NCI-H1417 treated with DMSO at 0.1 percent for 48 hours (cell line): Measurements from ENCODE around the gene GRIP2.
"Not testable (repeated sequence)": the region's sequence is repeated elsewhere in the genome, so short reads cannot be mapped to it uniquely, and the experiment has no call there.

Source experiments
- DNase-seq: peaks from one replicate; lab custom pipeline; 2025; lab: John Stamatoyannopoulos, UW

The GRIP2 gene

DNA sequence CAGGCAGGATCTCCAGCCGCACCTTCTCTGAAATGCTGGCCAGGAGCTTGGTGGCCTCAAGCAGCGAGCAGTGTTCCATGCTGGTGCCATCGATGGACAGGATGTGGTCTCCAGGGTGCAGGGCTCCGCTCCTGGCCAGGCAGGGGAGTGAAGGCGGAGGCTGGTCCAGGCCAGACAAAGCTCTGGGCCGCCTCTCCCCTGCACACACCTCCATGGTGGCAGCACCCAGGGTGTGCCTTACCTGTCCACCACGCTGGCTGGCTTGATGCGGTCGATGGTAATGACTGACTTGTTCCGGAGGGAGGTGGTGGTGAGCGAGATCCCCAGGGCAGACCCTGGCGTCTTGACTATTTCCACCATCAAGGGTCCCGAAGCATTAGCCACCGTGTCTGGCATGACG is 20.0 kb downstream of the GRIP2 start:
- no peak for DNase-seq

DNA sequence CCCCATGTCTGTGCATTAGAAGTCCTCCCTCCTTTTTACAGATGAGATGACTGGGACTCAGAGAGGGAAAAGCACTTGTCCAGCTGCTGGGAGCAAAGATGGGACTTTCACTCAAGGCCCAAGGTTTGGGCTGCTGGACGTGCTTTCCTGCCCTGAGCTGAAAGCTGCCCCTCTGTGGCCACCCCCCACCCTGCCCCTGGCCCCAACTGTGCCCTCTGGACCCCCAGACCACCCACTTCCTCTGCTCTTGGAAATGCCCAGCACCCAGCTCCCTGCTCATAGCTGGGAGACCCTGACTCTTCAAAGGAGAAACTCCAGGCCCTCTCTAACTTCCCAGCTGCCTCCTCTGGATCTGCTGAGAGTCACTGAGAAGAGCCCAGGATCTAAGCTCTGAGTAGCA is 20.7 kb downstream of the GRIP2 start:
- DNase-seq, result no peak

DNA sequence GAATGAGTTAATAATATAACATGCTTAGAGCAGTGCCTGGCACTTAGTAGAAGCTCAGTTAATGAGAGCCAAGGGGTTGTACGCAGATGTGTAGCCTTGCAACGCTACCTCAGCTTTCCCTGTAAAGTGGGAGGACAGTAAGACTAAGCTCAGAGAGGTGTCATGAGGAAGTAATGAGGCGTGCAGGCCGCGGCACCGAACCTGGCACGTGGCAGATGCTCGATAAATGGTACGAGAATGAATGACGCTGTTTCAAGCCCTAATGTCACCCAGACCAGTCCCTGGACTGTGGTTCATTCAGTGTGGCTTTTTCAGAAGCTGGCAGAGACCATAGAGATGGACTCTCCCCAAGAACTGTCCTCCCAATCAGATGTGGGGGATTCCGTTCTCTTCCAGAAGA is 21.2 kb downstream of the GRIP2 start:
- DNase-seq, result no peak

DNA sequence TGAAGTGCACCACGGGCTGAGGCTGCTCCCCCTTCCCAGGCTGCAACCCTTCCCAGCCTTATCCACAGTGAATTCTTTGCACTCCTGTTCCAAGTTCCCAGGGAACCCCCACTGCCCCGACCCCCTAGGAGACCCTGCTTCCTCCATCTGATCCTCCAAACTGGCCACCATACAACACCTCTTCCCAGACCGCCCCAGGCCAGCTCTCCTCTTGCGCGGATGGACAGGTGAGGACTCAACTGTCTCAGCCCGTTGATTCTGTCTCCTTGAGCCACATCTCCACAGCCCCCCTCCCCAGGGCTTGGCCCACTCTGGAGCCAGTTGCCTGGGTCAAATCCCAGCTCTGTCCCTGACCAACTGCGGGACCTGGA is 21.7 kb downstream of the GRIP2 start:
- DNase-seq, result no peak

DNA sequence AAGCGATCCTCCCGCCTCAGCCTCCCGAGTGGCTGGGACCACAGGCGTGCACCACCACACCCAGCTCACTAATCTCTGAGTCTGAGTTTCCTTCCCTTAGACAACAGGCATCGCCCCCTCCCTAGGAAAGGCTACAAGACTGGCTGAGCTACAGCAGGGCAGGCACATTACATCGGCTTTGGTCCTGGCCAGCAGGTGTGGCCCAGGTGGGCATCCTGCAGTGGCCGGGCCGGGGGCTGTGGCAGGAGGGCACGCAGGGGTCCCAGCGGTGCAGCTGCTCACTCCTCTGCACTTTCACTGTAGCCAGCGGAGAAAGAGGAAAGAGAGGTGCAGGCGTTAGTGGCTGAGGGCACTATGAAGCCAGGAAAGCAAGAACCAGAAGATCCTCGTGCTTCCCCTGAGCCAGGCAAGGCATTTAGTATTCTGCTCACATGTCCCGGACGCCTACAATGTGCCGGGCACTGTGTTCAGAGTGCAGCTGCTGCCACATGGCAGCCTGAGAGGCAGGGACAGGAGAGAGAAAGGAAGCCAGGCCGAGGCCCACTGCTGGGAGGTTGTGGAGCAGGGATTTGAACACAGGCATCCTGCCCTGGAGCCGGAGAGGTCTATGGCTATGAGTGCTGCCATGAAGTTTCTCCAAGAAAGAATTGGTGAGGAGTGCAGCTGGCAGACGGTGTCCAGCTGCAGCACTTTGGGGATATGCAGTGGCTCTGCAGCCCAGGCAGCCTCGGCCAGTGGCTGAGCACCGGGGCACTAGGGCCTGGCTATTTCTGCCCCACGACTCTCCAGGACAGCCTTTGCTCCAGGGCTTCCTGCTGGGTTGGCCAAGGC is 22.3 kb downstream of the GRIP2 start:
- no peak for DNase-seq

DNA sequence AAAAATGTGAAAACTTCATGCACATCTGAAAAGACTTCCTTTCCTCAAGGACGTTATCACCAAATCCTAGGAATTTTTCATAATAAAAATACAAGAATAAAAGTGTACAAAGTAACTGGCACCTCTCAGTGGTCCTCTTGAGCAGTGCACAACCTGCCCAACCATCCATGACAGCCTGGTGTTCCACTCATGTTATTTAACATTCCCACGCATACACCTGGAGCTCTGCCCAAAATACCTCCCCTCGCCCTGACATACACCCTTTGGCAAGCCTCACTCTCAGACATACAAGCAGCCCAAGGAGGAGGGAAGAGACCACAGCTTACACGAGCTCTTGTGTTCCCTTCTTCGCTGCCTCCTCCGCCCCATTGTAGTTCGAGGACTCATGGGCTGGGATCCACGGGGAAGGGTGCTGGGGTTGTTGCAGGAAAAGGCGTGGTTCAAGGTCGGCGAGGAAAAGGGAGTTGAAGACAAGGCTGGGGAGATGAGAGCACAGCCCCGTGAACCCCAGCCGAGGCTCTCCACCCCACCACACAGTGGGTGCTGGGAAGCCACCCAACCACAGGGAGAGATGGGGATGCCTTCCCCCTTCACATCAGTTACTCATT is 23.3 kb downstream of the GRIP2 start:
- DNase-seq, result no peak

DNA sequence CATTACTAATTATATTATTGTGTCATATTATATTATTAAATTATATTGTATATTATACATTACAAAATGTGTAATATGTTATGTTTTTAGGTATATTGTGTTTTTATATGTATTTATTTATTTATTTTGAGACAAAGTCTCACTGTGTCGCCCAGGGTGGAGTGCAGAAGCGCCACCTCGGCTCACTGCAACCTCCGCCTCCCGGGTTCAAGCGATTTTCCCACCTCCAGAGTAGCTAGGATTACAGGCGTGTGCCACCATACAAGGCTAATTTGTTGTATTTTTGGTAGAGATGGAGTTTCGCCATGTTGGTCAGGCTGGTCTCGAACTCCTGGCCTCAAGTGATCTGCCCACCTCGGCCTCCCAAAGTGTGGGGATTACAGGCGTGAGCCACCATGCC is 24.6 kb downstream of the GRIP2 start:
- DNase-seq, result not testable (repeated sequence)

DNA sequence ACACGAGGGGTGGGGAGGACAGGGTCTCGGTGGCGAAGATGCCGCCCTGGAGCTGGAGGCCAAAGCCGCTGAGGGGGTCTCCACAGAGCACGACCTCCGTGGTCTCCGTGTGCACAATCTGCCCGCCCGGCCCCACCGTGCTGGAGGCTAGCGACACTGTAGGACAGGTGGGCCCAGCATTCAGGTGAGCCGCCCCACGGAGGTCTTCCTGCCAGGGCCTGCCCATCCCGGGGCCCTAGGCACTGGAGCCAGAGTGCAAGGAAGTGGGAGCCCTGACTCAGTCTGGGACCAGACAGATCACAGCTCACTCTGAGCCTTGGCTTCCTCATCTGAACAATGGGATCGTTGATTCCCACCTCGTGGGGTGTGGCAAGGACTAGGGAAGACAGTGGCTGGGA is 25.8 kb downstream of the GRIP2 start:
- DNase-seq, result no peak

DNA sequence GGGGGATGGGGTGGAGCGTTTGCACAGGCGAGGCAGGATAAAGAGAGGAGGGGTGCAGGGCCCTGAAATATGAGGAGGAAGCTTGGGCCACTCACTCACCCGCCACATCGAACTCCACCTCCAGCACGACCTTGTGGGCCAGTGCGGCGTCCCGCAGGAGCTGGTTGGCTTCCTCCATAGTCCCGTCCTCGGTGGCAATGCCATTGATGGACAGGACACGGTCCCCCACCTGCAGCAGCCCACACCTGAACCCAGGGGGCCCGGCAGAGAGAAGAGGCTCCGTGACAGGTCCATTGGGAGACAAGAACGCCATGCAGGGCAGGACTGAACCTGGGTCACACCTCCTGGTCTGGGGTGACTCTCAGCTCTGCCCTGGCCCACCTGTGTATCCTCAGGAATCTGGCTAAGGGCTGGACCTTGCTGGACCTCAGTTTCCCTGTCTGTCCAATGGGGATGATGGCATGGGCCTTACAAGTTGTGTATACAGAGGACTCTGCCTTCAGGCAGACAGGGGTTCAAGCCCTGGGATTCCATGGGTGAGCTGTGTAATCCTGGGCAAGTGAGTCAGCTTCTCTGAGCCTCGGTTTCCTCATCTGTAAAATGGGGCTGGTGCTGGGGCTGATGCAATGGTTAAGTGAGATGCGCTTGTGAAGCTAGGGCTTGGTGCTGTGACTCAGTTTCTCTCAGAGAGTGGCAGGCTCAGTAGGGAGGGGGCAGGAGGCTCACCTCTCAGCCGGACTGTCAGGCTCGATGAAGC is 26.4 kb downstream of the GRIP2 start:
- no peak for DNase-seq

DNA sequence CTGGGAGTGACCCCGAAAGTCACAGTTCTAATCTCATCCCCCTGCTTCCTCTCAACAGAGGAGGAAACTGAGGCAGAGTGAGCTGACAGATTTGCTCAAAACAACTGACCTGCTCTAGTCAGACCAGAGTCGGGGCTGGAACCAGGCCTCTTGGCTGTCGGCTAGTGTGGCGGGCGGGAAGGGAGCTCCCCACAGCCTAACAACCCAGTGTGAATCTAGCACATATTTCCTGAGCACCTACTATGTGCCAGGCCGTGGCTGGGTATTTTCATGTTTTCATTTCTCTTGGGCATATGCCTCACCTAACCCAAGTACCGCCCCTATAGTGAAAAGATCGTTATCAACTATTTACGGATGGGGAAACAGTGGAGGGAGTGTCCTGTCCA is 27.2 kb downstream of the GRIP2 start:
- no peak for DNase-seq

DNA sequence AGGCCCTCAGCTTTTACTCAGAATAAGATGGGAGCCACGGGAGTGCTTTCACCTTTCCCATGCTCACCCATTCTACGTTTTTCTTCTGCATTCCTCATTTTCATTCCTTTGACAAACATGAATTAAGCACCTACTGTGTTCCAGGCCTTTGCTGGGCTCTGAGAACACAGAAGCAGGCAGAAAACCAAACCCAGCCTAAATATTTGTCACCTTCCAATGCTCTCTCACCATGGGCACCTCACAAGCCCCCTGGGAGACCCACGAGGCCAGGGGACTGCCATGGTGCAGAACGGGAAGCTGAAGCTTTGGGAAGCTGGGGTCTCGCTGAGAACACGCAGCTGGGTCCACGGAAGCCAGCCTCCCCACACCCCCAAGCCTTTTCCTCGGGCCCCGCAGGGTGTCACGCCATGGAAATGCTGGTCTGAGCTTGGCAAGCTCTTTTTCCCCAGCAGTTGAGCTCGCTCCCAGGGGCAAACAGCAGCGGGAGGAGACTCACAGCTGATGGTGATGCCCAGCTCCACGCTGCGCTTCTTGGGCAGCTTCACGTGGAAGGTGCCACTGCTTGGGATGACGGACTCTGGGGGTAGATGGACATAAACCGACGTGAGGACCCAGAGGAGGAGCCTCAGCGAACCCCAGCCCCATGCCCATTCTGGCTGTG is 27.7 kb downstream of the GRIP2 start:
- DNase-seq, result no peak

DNA sequence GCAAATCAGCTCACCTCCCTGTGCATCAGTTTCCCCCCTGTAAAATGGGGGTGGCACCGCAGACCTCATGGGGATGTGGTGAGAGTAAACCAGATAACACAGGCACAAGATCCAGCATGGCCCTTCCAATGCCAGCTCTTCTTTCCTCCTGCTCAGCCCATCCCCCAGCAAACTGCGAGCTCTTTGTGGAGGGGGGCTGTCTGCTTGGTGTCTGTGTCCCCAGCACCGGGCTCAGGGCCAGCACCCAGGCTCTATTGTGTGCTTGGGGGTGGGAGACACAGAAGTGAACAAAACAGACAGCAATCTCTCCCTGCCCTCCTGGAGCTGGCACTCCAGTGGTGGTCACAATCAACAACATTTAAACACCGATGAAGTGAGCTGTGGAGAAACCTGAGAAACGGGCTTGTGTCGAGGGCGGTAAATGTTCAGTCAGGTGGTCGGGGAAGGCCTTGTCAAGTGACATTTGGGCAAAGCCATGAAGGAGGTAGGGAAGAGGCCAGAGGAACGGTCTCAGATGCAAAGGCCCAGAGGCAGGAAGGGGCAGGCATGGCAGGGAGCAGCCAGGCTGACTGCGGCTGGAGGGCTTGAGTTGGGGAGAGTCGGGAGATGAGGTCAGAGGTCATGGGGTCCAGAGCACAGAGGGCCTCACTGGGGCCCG is 28.4 kb downstream of the GRIP2 start:
- DNase-seq, result no peak

DNA sequence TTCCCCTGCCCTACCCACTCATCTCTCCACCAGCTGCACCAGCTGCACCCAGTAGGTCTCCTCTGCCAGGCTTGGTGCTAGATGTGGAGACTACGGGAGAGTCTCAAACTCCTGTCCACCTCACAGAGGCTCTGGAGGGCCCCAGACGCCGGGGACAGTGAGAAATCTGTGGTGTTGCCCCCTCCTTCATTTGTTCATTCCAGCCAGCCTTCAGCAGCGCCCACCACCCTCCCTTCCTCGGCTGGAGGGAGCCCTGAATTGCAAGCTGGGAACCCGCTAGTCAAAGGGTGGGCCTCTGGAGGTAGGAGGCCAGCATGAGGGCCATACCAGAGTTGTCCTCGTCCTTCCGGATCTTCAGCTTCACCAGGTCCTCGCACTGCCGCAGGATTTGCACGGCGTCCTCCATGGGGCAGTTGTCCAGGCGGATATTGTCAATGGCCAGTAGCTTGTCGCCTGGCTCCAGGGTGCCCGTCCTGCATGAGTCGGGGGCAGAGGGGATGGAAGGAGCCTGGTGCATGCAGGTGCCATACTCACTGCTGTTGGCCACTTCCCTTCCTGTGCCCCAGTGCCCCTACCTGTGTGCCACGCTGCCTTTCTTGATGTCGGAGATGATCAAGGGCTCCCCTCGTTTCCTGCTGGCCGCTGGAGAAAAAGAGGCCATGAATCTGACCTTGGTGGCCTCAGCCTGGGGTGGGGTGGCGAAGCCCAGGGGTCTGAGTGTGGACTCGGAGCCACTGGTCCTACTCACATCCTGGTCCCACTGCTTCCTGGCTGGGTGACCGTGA is 29.1 kb downstream of the GRIP2 start:
- no peak for DNase-seq

DNA sequence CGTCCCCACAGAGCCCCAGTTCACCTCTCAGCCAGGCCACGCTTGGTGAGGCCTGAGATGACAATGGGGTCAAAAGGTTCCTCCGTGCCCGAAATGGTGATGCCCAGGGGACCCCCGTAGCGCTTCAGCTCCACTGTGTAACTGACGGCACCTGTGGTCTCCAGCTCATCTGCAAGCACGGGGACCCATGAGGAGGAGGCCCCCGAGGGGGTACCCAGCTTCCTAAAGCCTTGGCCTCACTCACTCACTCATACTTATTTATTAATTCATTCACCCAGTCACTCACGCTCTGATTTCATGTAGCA is 30.4 kb downstream of the GRIP2 start:
- no peak for DNase-seq

DNA sequence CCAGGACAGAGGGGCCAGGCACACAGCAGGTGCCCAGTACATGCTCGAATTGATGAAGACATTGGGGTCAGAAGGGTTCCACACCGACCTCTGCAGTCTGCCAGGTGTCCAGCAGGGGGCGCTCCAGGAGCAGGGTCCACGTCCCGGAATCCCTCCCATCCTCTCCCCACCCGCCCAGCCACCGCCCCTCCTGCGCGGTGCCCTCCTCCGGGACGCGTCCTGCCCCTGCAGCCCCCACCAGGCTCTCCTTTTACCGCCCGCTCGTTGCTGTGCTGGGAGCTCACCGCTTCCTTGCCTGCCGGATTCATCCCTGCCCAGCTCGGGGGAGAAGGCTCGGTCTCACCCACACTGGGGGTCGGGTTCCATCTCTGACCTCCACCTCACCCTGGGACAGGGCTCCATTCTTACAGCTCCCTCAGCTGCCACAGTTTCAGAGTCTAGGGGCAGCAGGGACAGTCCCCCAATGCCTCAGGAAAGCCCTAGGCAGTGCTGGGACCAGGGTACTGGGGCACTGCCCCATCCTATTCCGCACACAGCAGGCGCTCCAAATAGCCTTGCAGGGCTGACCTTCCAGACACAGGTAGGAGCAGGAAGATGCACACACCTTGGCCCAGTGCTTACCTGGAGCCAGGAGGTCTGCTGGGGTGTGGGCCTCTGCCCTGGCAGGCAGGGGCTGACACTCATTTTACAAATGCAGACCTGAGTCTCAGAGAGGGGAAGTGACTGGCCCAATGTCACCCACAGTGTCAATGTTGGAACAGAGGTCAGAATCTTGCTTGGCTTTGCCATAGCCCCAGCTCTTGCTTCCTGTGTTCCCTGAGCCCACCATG is 31.0 kb downstream of the GRIP2 start:
- DNase-seq, result no peak

DNA sequence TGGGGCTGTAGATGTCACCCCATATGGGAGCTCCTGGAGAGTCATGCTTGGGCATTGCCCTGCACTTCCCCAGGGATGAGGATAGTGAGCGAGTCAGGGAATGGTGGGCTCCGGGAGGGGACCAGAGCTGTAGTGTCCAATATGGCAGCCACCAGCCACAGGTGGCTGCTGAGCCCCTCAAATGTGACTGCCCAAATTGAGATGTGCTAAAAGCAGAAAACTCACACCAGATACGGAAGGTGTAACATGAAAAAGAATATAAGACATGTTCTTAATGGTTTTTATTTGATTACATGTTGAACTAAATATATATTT is 31.7 kb downstream of the GRIP2 start:
- DNase-seq, result no peak

DNA sequence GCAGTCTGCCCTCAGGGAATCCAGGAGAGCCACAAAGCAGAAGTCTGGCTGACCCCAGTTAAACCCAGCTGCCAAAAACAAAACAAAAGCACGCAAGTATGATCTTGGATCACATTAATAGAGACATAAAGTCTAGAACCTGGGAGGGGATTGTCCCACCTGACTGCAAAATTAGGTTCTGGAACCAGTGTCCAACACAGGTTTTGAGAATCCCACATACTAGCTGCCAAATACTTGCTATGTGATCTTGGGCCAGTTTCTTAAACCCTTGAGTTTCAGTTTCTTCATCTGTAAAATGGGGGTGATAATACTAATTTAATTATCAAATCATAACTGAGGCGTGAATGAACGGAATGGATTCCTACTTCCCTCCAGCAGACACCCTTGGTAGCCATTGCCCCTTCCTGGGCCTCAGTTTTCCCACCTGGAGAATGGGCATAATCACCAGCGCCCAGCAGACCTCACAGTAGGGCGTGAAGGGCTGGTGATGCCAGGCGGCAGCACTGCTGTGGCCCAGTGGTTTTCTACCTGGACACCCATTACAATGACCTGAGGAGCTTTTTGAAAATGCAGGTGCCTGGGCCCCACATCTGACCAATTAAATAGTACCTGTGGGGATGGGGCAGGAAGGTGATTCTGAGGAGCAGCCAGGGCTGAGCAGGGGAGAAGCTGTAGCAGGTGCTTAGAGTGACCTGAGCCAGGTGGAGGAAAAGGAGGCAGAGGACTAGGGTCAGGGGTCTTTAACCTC is 32.2 kb downstream of the GRIP2 start:
- DNase-seq, result no peak

DNA sequence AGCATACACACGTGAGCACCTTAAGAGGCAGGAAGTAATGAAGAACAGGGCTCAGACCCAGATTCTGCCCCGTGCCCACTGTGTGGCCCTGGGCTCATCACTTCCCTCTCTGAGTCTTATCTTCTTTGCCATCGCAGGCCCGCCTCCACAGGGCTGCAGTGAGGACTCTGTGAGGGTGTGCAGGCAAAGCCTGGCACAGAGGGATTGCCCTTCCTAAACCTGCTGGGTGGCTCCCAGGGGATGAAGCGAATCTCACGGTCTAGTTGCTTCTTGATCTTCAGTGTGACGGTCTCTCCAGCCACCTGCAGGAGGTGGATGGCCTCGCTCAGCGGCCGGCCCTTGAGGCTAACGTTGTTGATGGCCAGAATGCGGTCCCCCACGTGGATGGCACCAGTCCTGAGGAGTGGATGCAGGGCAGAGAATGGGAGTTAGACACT is 32.8 kb downstream of the GRIP2 start:
- no peak for DNase-seq

DNA sequence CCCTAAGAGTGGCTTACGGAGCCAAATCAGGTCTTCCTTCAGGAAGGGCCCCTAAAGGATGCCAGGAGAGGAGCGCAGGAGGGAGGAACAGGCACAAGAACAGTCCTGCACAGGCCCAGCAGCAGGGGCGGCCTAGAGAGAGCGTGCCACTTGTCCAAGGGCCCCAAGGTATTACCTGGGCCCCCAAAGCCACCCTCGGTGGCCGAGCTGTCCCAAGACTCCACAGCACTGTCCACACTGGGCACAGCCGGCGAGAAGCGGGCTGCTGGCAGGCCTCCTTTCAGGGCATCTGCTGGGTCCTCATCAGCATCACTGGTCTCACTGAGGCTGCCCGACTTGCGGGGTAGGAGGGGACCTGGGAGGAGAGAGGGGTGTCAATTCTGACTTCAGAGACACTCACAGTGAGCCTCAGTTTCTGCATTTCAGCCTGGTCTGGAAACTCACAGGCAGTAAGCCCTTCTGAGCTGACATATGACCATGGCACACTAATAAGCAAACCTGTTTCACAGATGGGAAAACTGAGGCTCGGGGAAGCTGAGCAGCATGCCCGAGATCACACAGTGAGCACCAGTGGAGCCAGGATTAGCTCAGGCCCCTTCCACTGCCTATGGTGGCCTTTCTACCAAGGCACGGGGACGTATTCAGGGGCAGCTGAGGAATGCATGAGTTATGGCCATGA is 33.4 kb downstream of the GRIP2 start:
- no peak for DNase-seq
